Measurements from ENCODE around the gene ATG2A. TPM values are rescaled to one million over a fixed set of nuclear protein-coding genes. Genes with fewer than 3 reads are reported as not detected.

ATG2A gene
- polyA plus RNA-seq, 3 donors, result 2.6 to 24.9 (median 4.0) TPM

GRCh38 chr11:64845129-64845775, 71.8 kb downstream of the ATG2A start:
- peak overlapping the region; percentile 86 for H3K4me2 ChIP-seq (replicated peaks; ENCODE audit: extremely low read depth, low read length, poor library complexity, severe bottlenecking)
- H2AFZ ChIP-seq (ENCODE audit: insufficient read depth, low read depth, low read length, poor library complexity, severe bottlenecking), result peak overlapping the region; percentile 78
- Mint-ChIP-seq H3K9me3 (peaks cover 0 to 2% (median 0%) of the 10 kb centered on the region in 7 donors), H3K27me3 (ENCODE audit: low read depth in 3 of 3) (peaks cover 3 to 19% (median 18%) of the 10 kb centered on the region in 3 donors), H3K27ac (peak overlapping the region in 3 of 7 donors; percentile 15 to 77 (median 63)), H3K4me3 (peak overlapping the region; percentile 56 to 57), H3K4me1 (peaks cover 38% of the 10 kb centered on the region), H3K36me3 (peaks cover 0 to 3% of the 10 kb centered on the region in 2 donors)
- H3K79me2 ChIP-seq (ENCODE audit: insufficient read depth, low read length), result no peaks in the 10 kb centered on the region
- intact Hi-C loops (cut with micrococcal nuclease), result loop anchor here in 1 of 2 donors (10.0 kb wide), 2 partner anchors 60 to 170 kb away; partner anchors contain the start of gene ARL2
- peaks cover 0 to 10% of the 10 kb centered on the region in 2 donors for H3K27me3 ChIP-seq (ENCODE audit: control insufficient read depth in 2 of 2, insufficient read depth in 2 of 2, low read length in 2 of 2)
- TF ChIP-seq CTCF (IDR thresholded peaks at IDR 0.05), result no peak
- peak in 1 of 3 donors; percentile 40 for DNase-seq
- H3K36me3 ChIP-seq (replicated peaks in 1 of 2; ENCODE audit: control insufficient read depth in 1 of 2, insufficient read depth in 2 of 2, low read length in 2 of 2), result no peaks in the 10 kb centered on the region
- 30% methylated on average over 8 of the region's 9 CpGs for WGBS (ENCODE audit: insufficient coverage)
- no peak overlapping the region for H3K9ac ChIP-seq (ENCODE audit: insufficient read depth, low read length, poor library complexity, severe bottlenecking)
- H4K20me1 ChIP-seq (ENCODE audit: insufficient read depth, low read length), result peaks cover 2% of the 10 kb centered on the region
- H3K27ac ChIP-seq (ENCODE audit: low read depth in 1 of 2, low read length in 2 of 2), result no peak overlapping the region
- peak overlapping the region in 2 of 3 experiments; percentile 40 to 68 for H3K4me3 ChIP-seq (replicated peaks in 1 of 3; ENCODE audit: low read depth in 2 of 3, low read length in 3 of 3)
- H3K9me3 ChIP-seq (replicated peaks in 1 of 2; ENCODE audit: control insufficient read depth in 1 of 2, insufficient read depth in 1 of 2, low read length in 2 of 2), result no peaks in the 10 kb centered on the region
- H3K4me1 ChIP-seq (ENCODE audit: control insufficient read depth in 1 of 2, insufficient read depth in 2 of 2, low read length in 2 of 2), result peaks cover 23 to 45% of the 10 kb centered on the region in 2 donors

Small RNA genes lying within 50 kb of the gene (small RNA-seq; reads per million reads assigned to genes)
- gene MIR6749 (ENCODE audit: insufficient read length, low read depth) (not detected), gene MIR6750 (ENCODE audit: insufficient read length, low read depth) (not detected)

Other genes starting within 250 kb of the ATG2A start
- gene NRXN2, start 194.0 kb downstream of the ATG2A start, polyA plus RNA-seq, result under 1 TPM in 1 of 3 donors, not detected in 2; 0.07 TPM
- gene RASGRP2, start 173.1 kb downstream of the ATG2A start, polyA plus RNA-seq, result 100 to 1,000 TPM in 1 of 3 donors, 10 to 100 TPM in 2; 67.6 to 242 (median 68.8) TPM
- gene PYGM, start 157.2 kb downstream of the ATG2A start, polyA plus RNA-seq, result 1 to 10 TPM in 1 of 3 donors, under 1 TPM in 1, not detected in 1; 0.05 to 1.8 TPM
- gene SF1, start 138.7 kb downstream of the ATG2A start, polyA plus RNA-seq, result 100 to 1,000 TPM in 1 of 3 donors, 10 to 100 TPM in 2; 31.6 to 302 (median 47.7) TPM
- 10 to 100 TPM in 2 of 3 donors, 1 to 10 TPM in 1; 9.9 to 38.0 (median 12.6) TPM for gene MAP4K2, start 114.0 kb downstream of the ATG2A start, polyA plus RNA-seq
- gene MEN1, start 106.7 kb downstream of the ATG2A start, polyA plus RNA-seq, result 10 to 100 TPM in 2 of 3 donors, 1 to 10 TPM in 1; 9.4 to 26.2 (median 10.0) TPM
- gene CDC42BPG, start 72.6 kb downstream of the ATG2A start, polyA plus RNA-seq, result under 1 TPM in 1 of 3 donors, not detected in 2; 0.23 TPM
- 100 to 1,000 TPM in 1 of 3 donors, 10 to 100 TPM in 2; 30.3 to 212 (median 48.4) TPM for gene EHD1, start 38.6 kb downstream of the ATG2A start, polyA plus RNA-seq
- gene PPP2R5B, start 7.5 kb upstream of the ATG2A start, polyA plus RNA-seq, result 10 to 100 TPM in 1 of 3 donors, 1 to 10 TPM in 2; 9.0 to 26.7 (median 9.4) TPM
- not detected for gene GPHA2, start 18.7 kb upstream of the ATG2A start, polyA plus RNA-seq
- not detected for gene MAJIN, start 54.9 kb upstream of the ATG2A start, polyA plus RNA-seq
- 1 to 10 TPM in 2 of 3 donors, under 1 TPM in 1; 0.97 to 1.7 (median 1.1) TPM for gene BATF2, start 79.8 kb upstream of the ATG2A start, polyA plus RNA-seq
- 10 to 100 TPM; 34.3 to 40.4 (median 34.4) TPM for gene ARL2, start 97.0 kb upstream of the ATG2A start, polyA plus RNA-seq
- 10 to 100 TPM; 16.2 to 26.7 (median 17.8) TPM for gene SNX15, start 110.2 kb upstream of the ATG2A start, polyA plus RNA-seq
- 10 to 100 TPM in 1 of 3 donors, 1 to 10 TPM in 2; 4.4 to 14.1 (median 6.7) TPM for gene SAC3D1, start 124.0 kb upstream of the ATG2A start, polyA plus RNA-seq
- 10 to 100 TPM; 11.1 to 20.1 (median 20.1) TPM for gene NAALADL1, start 141.3 kb upstream of the ATG2A start, polyA plus RNA-seq
- gene CDCA5, start 166.8 kb upstream of the ATG2A start, polyA plus RNA-seq, result under 1 TPM in 2 of 3 donors, not detected in 1; 0.20 to 0.28 TPM
- gene ZFPL1, start 167.0 kb upstream of the ATG2A start, polyA plus RNA-seq, result 10 to 100 TPM; 25.1 to 41.1 (median 27.2) TPM
- gene VPS51, start 179.0 kb upstream of the ATG2A start, polyA plus RNA-seq, result 10 to 100 TPM; 37.2 to 77.3 (median 39.4) TPM
- gene TM7SF2, start 194.7 kb upstream of the ATG2A start, polyA plus RNA-seq, result 1 to 10 TPM; 1.8 to 4.5 (median 1.8) TPM
- gene ZNHIT2, start 200.5 kb upstream of the ATG2A start, polyA plus RNA-seq, result 1 to 10 TPM; 2.1 to 9.4 (median 5.8) TPM
- gene FAU, start 204.9 kb upstream of the ATG2A start, polyA plus RNA-seq, result 100 to 1,000 TPM; 668 to 818 (median 799) TPM
- 10 to 100 TPM; 19.8 to 33.9 (median 32.7) TPM for gene MRPL49, start 205.1 kb upstream of the ATG2A start, polyA plus RNA-seq
- gene SYVN1, start 217.3 kb upstream of the ATG2A start, polyA plus RNA-seq, result 10 to 100 TPM in 1 of 3 donors, 1 to 10 TPM in 2; 3.5 to 81.6 (median 6.4) TPM